WTC11 (cell line): ENCODE measurements around the gene MTUS2. TPM values are rescaled to one million over a fixed set of nuclear protein-coding genes. Genes with fewer than 3 reads are reported as not detected.

Experiments used
- ATAC-seq: fragments of 200-7000 bp; cut with Tn5 transposase; 2 replicates; pipeline ENCODE4 v1.10.0; 2021; ENCODE audit warnings: mild to moderate bottlenecking, moderate library complexity
- CTCF ChIA-PET: fragments of 300-600 bp; sonication (Branson Sonifier 250); formaldehyde crosslinking; loops from one replicate; lab custom pipeline; 2021; ENCODE audit warnings: antibody characterized with exemption; lab: Charles Lee
- POLR2A ChIA-PET: fragments of 350-600 bp; sonication (Branson Sonifier 250); formaldehyde crosslinking; loops from one replicate; lab custom pipeline; 2021; ENCODE audit warnings: antibody characterized with exemption; lab: Charles Lee
- DNase-seq: peaks from one replicate; pipeline ENCODE4 v3.0.0; 2021; ENCODE audit warnings: low spot score
- H3K27ac Mint-ChIP-seq: 2 replicates; pipeline ENCODE4 v1.8.0; 2021; ENCODE audit warnings: mixed read lengths
- H3K27me3 Mint-ChIP-seq: 2 replicates; pipeline ENCODE4 v1.8.0; 2021; ENCODE audit warnings: low read depth, mild to moderate bottlenecking, moderate library complexity, mixed read lengths
- H3K36me3 Mint-ChIP-seq: 2 replicates; pipeline ENCODE4 v1.8.0; 2021; ENCODE audit warnings: mixed read lengths
- H3K4me1 Mint-ChIP-seq: 2 replicates; pipeline ENCODE4 v1.8.0; 2022; ENCODE audit warnings: mixed read lengths
- H3K4me3 Mint-ChIP-seq: 2 replicates; pipeline ENCODE4 v1.8.0; 2021; ENCODE audit warnings: mild to moderate bottlenecking, moderate library complexity, mixed read lengths
- H3K9me3 Mint-ChIP-seq: 2 replicates; pipeline ENCODE4 v1.8.0; 2021; ENCODE audit warnings: mixed read lengths
- AFF4 ChIP-seq: sonication (generic); formaldehyde crosslinking; IDR thresholded peaks from 2 replicates; pipeline ENCODE4 v1.8.1; 2023; ENCODE audit warnings: mild to moderate bottlenecking, missing genetic modification reagents, borderline replicate concordance
- ATF6 ChIP-seq: sonication (generic); formaldehyde crosslinking; IDR thresholded peaks from 2 replicates; pipeline ENCODE4 v1.8.1; 2023; ENCODE audit warnings: mild to moderate bottlenecking, missing genetic modification reagents
- CTCF ChIP-seq: fragments of 200-600 bp; IDR thresholded peaks from 2 replicates; pipeline ENCODE4 v1.8.0; 2022; ENCODE audit warnings: antibody characterized with exemption
- E2F5 ChIP-seq: sonication (generic); formaldehyde crosslinking; IDR thresholded peaks from 2 replicates; pipeline ENCODE4 v1.8.1; 2022; ENCODE audit warnings: mild to moderate bottlenecking, moderate library complexity, missing genetic modification reagents
- GABPB1 ChIP-seq: sonication (generic); formaldehyde crosslinking; IDR thresholded peaks from 2 replicates; pipeline ENCODE4 v1.8.1; 2023; ENCODE audit warnings: mild to moderate bottlenecking, missing genetic modification reagents
- GTF2I ChIP-seq: fragments of 250-450 bp; sonication (Bioruptor Pico); conservative IDR thresholded peaks from 2 replicates; pipeline ENCODE4 v1.4.0; 2021; ENCODE audit warnings: mild to moderate bottlenecking
- IRF2 ChIP-seq: sonication (generic); formaldehyde crosslinking; IDR thresholded peaks from 2 replicates; pipeline ENCODE4 v1.8.0; 2022; ENCODE audit warnings: low read depth, missing genetic modification reagents, borderline replicate concordance
- MAX ChIP-seq: sonication (generic); formaldehyde crosslinking; IDR thresholded peaks from 2 replicates; pipeline ENCODE4 v1.8.0; 2022; ENCODE audit warnings: mild to moderate bottlenecking, missing genetic modification reagents
- NFYB ChIP-seq: sonication (generic); formaldehyde crosslinking; conservative IDR thresholded peaks from 2 replicates; pipeline ENCODE4 v1.8.0; 2022; ENCODE audit warnings: low read depth, missing genetic modification reagents
- NR2C2 ChIP-seq: sonication (generic); formaldehyde crosslinking; IDR thresholded peaks from 2 replicates; pipeline ENCODE4 v1.8.0; 2022; ENCODE audit warnings: mild to moderate bottlenecking, missing genetic modification reagents
- OVOL2 ChIP-seq: fragments of 250-450 bp; sonication (Bioruptor Pico); IDR thresholded peaks from 2 replicates; pipeline ENCODE4 v1.9.0; 2021; ENCODE audit warnings: mild to moderate bottlenecking, borderline replicate concordance
- SP1 ChIP-seq: sonication (generic); formaldehyde crosslinking; conservative IDR thresholded peaks from 2 replicates; pipeline ENCODE4 v1.8.1; 2022; ENCODE audit warnings: missing genetic modification reagents
- USF1 ChIP-seq: sonication (generic); formaldehyde crosslinking; IDR thresholded peaks from 2 replicates; pipeline ENCODE4 v1.8.0; 2022; ENCODE audit warnings: mild to moderate bottlenecking, missing genetic modification reagents
- ZBTB21 ChIP-seq: sonication (generic); formaldehyde crosslinking; IDR thresholded peaks from 2 replicates; pipeline ENCODE4 v1.8.1; 2023; ENCODE audit warnings: mild to moderate bottlenecking, missing genetic modification reagents, borderline replicate concordance
- ZNF219 ChIP-seq: sonication (generic); formaldehyde crosslinking; IDR thresholded peaks from 2 replicates; pipeline ENCODE4 v1.8.0; 2023; ENCODE audit warnings: missing genetic modification reagents, mild to moderate bottlenecking, borderline replicate concordance
- ZNF532 ChIP-seq: fragments of 250-450 bp; sonication (Bioruptor Pico); IDR thresholded peaks from 2 replicates; pipeline ENCODE4 v1.9.0; 2021; ENCODE audit warnings: mild to moderate bottlenecking, borderline replicate concordance
- total RNA-seq: library from RNA; stranded (reverse); gene quantifications from 3 replicates; pipeline ENCODE4 v1.2.3, GENCODE V29; 2021

Gene MTUS2
- total RNA-seq, 1 experiment from 2014 or later: 0.22 TPM

GRCh38 chr13:29254626-29255370 is 434.7 kb downstream of the MTUS2 start:
- DNase-seq (no peak), ATAC-seq (no peak)
- no peaks in the 10 kb centered on the region for H3K4me1 Mint-ChIP-seq
- H3K36me3 Mint-ChIP-seq: no peaks in the 10 kb centered on the region
- H3K27ac Mint-ChIP-seq: no peak overlapping the region
- no peak overlapping the region for H3K4me3 Mint-ChIP-seq
- H3K9me3 Mint-ChIP-seq: peaks cover 17% of the 10 kb centered on the region
- ChIA-PET CTCF (interaction anchor here (0.9 to 2.2 kb wide), 2 partner anchors 65 to 434 kb away, joined by 3 to 5 read pairs; partner anchors contain the start of gene MTUS2), POLR2A (interaction anchor here (0.6 kb wide), 1 partner anchor 48 kb away, joined by 7 read pairs; no protein-coding TSS in a partner anchor)
- no peaks in the 10 kb centered on the region for H3K27me3 Mint-ChIP-seq
- TF ChIP-seq ZBTB21 (CRISPR knock-in tag) (no peak), IRF2 (CRISPR knock-in tag) (no peak), E2F5 (CRISPR knock-in tag) (no peak), MAX (CRISPR knock-in tag) (no peak), NR2C2 (no peak), SP1 (no peak), GTF2I (no peak), USF1 (CRISPR knock-in tag) (no peak), OVOL2 (CRISPR knock-in tag) (no peak)

GRCh38 chr13:29255567-29255966 is 435.4 kb downstream of the MTUS2 start:
- Mint-ChIP-seq H3K9me3 (peaks cover 17% of the 10 kb centered on the region), H3K27ac (no peak overlapping the region), H3K4me1 (no peaks in the 10 kb centered on the region), H3K4me3 (no peak overlapping the region), H3K27me3 (no peaks in the 10 kb centered on the region), H3K36me3 (no peaks in the 10 kb centered on the region)
- ATAC-seq (no peak), DNase-seq (no peak)
- POLR2A ChIA-PET: interaction anchor here (0.6 kb wide), 1 partner anchor 48 kb away, joined by 7 read pairs; no protein-coding TSS in a partner anchor
- TF ChIP-seq ZNF219 (CRISPR knock-in tag): no peak
- no peak for TF ChIP-seq MAX (CRISPR knock-in tag)
- CTCF ChIA-PET: interaction anchor here (0.9 to 2.2 kb wide), 2 partner anchors 64 to 435 kb away, joined by 3 to 5 read pairs; partner anchors contain the start of gene MTUS2

- ChIA-PET POLR2A (no interaction called here), CTCF (interaction anchor here (0.6 to 1.9 kb wide), 4 partner anchors 16 to 444 kb away, joined by 3 to 7 read pairs (median 4); partner anchors contain the start of gene MTUS2)
- Mint-ChIP-seq H3K27ac (no peak overlapping the region), H3K4me1 (no peaks in the 10 kb centered on the region), H3K9me3 (peaks cover 28% of the 10 kb centered on the region), H3K4me3 (no peak overlapping the region), H3K36me3 (peaks cover 5% of the 10 kb centered on the region), H3K27me3 (no peaks in the 10 kb centered on the region)
- DNase-seq (no peak), ATAC-seq (peak; percentile 57)
- TF ChIP-seq CTCF (no peak), ATF6 (no peak), NFYB (no peak), ZNF532 (CRISPR knock-in tag) (no peak), AFF4 (CRISPR knock-in tag) (no peak), GABPB1 (CRISPR knock-in tag) (no peak)
Observed at GRCh38 chr13:29260684-29261083, 440.5 kb downstream of the MTUS2 start.
